Endothelial cell of umbilical vein (primary cell): Measurements from ENCODE around the gene STH. TPM values are rescaled to one million over a fixed set of nuclear protein-coding genes. Genes with fewer than 3 reads are reported as not detected.

ENCODE experiments used
- BruUV-seq: library from RNA; stranded (reverse); fragments of 400-500 nt; replicated peaks from 2 replicates; lab custom pipeline; 2021; lab: Mats Ljungman, UMichigan
- CTCF ChIA-PET: fragments of 300-600, 350-600 bp; sonication (Branson Sonifier 250); formaldehyde crosslinking; loops from one replicate; lab custom pipeline; 2021; ENCODE audit warnings: antibody characterized with exemption, inconsistent platforms; lab: Charles Lee
- POLR2A ChIA-PET: fragments of 300-600, 350-600 bp; sonication (Branson Sonifier 250); formaldehyde crosslinking; loops from one replicate; lab custom pipeline; 2021; ENCODE audit warnings: antibody characterized with exemption, inconsistent platforms; lab: Charles Lee
- DNase-seq: peaks from one replicate; pipeline ENCODE4 v3.0.0-alpha.2; 2011; ENCODE audit warnings: low read depth, low spot score
- FAIRE-seq: peaks from 2 replicates; lab custom pipeline; 2011; peaks lifted over from hg19 to GRCh38; lab: Jason Lieb, UNC
- H2AFZ ChIP-seq: 2 replicates; pipeline ENCODE4 v1.6.0; 2012; ENCODE audit warnings: low read depth, low read length, control low read depth, inconsistent platforms
- H3K27ac ChIP-seq: 2 replicates; pipeline ENCODE4 v1.5.1; 2011; ENCODE audit warnings: low read depth, mild to moderate bottlenecking, control low read depth, low read length, moderate library complexity; ENCODE audit not compliant: insufficient read depth
- H3K27me3 ChIP-seq, 2 experiments: 2 replicates each; pipeline versions ENCODE4 v1.6.0 to v1.6.1; 2011; ENCODE audit warnings: low read length in 2 of 2, mixed read lengths in 1 of 2; ENCODE audit not compliant: control insufficient read depth in 2 of 2, insufficient read depth in 2 of 2
- H3K36me3 ChIP-seq, 2 experiments: 2 replicates in 1 of 2; 3 replicates in 1 of 2; pipeline ENCODE4 v1.5.1; 2011; ENCODE audit warnings: low read length in 2 of 2, mild to moderate bottlenecking in 1 of 2, moderate library complexity in 1 of 2; ENCODE audit not compliant: control insufficient read depth in 2 of 2, insufficient read depth in 2 of 2; ENCODE audit errors: extremely low read depth in 1 of 2
- H3K4me1 ChIP-seq: 3 replicates; pipeline ENCODE4 v1.5.1; 2011; ENCODE audit warnings: mild to moderate bottlenecking, low read length; ENCODE audit not compliant: control insufficient read depth, insufficient read depth; ENCODE audit errors: extremely low read depth
- H3K4me2 ChIP-seq: 2 replicates; pipeline ENCODE4 v1.6.1; 2011; ENCODE audit warnings: low read length, control low read depth, mixed read lengths; ENCODE audit not compliant: insufficient read depth
- H3K4me3 ChIP-seq, 3 experiments: fragments of 200-600 bp in 1 of 3; sonication (generic), shearing (Covaris generic) in 1 of 3; replicated peaks in 1 of 3; 2 replicates each; pipeline ENCODE4 v1.5.1; 2011 to 2016; ENCODE audit warnings: control low read depth in 3 of 3, low read length in 3 of 3, mild to moderate bottlenecking in 2 of 3, inconsistent platforms in 1 of 3, low read depth in 1 of 3, moderate library complexity in 1 of 3; ENCODE audit not compliant: insufficient read depth in 1 of 3
- H3K79me2 ChIP-seq: 2 replicates; pipeline ENCODE4 v1.6.0; 2012; ENCODE audit warnings: low read length, inconsistent platforms; ENCODE audit not compliant: control insufficient read depth, insufficient read depth
- H3K9ac ChIP-seq: replicated peaks from 2 replicates; pipeline ENCODE3; 2011; ENCODE audit warnings: low read length, control low read depth; ENCODE audit not compliant: insufficient read depth; ENCODE audit errors: extremely low read depth
- H3K9me1 ChIP-seq: replicated peaks from 3 replicates; pipeline ENCODE4 v1.6.0; 2011; ENCODE audit warnings: mild to moderate bottlenecking, low read length; ENCODE audit not compliant: control insufficient read depth, insufficient read depth; ENCODE audit errors: extremely low read depth
- H3K9me3 ChIP-seq: replicated peaks from 2 replicates; pipeline ENCODE4 v1.5.1; 2012; ENCODE audit warnings: low read length, inconsistent platforms; ENCODE audit not compliant: control insufficient read depth, insufficient read depth
- H4K20me1 ChIP-seq: replicated peaks from 2 replicates; pipeline ENCODE3; 2011; ENCODE audit warnings: mild to moderate bottlenecking, low read length; ENCODE audit not compliant: control insufficient read depth, insufficient read depth; ENCODE audit errors: extremely low read depth
- CTCF ChIP-seq, 2 donors: IDR thresholded peaks; 1 replicate in 1 of 2; 2 replicates in 1 of 2; pipeline ENCODE4 v1.5.1; 2011; ENCODE audit warnings: low read length in 2 of 2, mild to moderate bottlenecking in 2 of 2, moderate library complexity in 2 of 2, control low read depth in 1 of 2, inconsistent platforms in 1 of 2, low read depth in 1 of 2; ENCODE audit not compliant: insufficient read depth in 1 of 2; ENCODE audit errors: extremely low read depth in 1 of 2
- EZH2 ChIP-seq: IDR thresholded peaks from 2 replicates; pipeline ENCODE4 v1.6.1; 2012; ENCODE audit warnings: borderline replicate concordance, low read depth, mild to moderate bottlenecking, moderate library complexity, low read length, inconsistent platforms; ENCODE audit not compliant: severe bottlenecking
- MYC ChIP-seq: IDR thresholded peaks from one replicate; pipeline ENCODE4 v1.6.1; 2011; ENCODE audit warnings: mild to moderate bottlenecking, low read depth, low read length
- POLR2A ChIP-seq: IDR thresholded peaks from 2 replicates; pipeline ENCODE4 v1.6.1; 2012; ENCODE audit warnings: low read depth, mild to moderate bottlenecking, control low read depth, low read length
- POLR2AphosphoS5 ChIP-seq: IDR thresholded peaks from 2 replicates; pipeline ENCODE4 v1.6.1; 2012; ENCODE audit warnings: low read depth, mild to moderate bottlenecking, control low read depth, low read length, moderate library complexity; ENCODE audit not compliant: insufficient read depth
- dilution Hi-C: fragments of 300-500 bp; cut with MboI; formaldehyde crosslinking; loops from one replicate; pipeline ENCODE4 v1.15.0; 2019; ENCODE audit warnings: low sequenced_read_pairs; ENCODE audit not compliant: extremely low pct_ligation_motif_present
- intact Hi-C: fragments of 100-400 bp; cut with micrococcal nuclease; formaldehyde crosslinking; loops from one replicate; pipeline ENCODE4 v1.10.0; 2022
- polyA plus RNA-seq, 4 experiments: library from polyadenylated mRNA; depleted of rRNA in 3 of 4; stranded (reverse) in 3 of 4; unstranded in 1 of 4; fragments of >200 nt; gene quantifications; 2 replicates each; pipeline versions ENCODE4 v1.2.1 to v1.2.3, GENCODE V29; 2011 to 2012; ENCODE audit warnings: missing spikeins in 1 of 4
- total RNA-seq: library from RNA; stranded (reverse); gene quantifications from 2 replicates; pipeline ENCODE4 v1.2.3, GENCODE V29; 2021

STH gene
- total and polyA plus RNA-seq, 2 donors (not counting 3 experiments of a cell fraction or from before 2014, with no cell fraction given) = not detected

GRCh38 chr17:46020023-46020761, 21.1 kb downstream of the STH start:
- Histone ChIP-seq H3K4me1 (no peaks in the 10 kb centered on the region), H3K9ac (no peak overlapping the region), H3K36me3 (peaks cover 0 to under 1% of the 10 kb centered on the region in 2 experiments), H3K27me3 (no peaks in the 10 kb centered on the region), H3K79me2 (no peaks in the 10 kb centered on the region), H3K9me3 (no peaks in the 10 kb centered on the region), H2AFZ (no peak overlapping the region), H3K4me3 (no peak overlapping the region), H3K4me2 (no peak overlapping the region), H3K27ac (no peak overlapping the region), H3K9me1 (no peaks in the 10 kb centered on the region), H4K20me1 (no peaks in the 10 kb centered on the region)
- ChIA-PET POLR2A (no interaction called here), CTCF (interaction anchor here (1.4 to 2.1 kb wide), 2 partner anchors 24 to 173 kb away, joined by 5 to 7 read pairs; partner anchors contain the start of gene KANSL1)
- TF ChIP-seq CTCF (IDR thresholded peaks at IDR 0.05; ENCODE audit: extremely low read depth in 1 of 2, insufficient read depth in 1 of 2, low read depth in 1 of 2, low read length in 2 of 2) (no peak), MYC (no peak), POLR2A (no peak), EZH2 (no peak), POLR2AphosphoS5 (no peak)
- FAIRE-seq (no peak), DNase-seq (no peak)
- dilution Hi-C loops (no loop called here), intact Hi-C loops (no loop called here)
- BruUV-seq = no TSS peak
